Cardiac muscle cell (in vitro differentiated cells and primary cell): Measurements from ENCODE around the gene ALKBH2. TPM values are rescaled to one million over a fixed set of nuclear protein-coding genes. Genes with fewer than 3 reads are reported as not detected.
A peak's percentile ranks its signal among the peaks of the same experiment; 100 is the strongest.

Experiments
- DNase-seq, 2 donors: peaks; one replicate each; pipeline versions ENCODE4 v3.0.0 to v3.0.0-alpha.2; 2010 to 2017; ENCODE audit warnings: low read depth in 1 of 2, low spot score in 1 of 2
- H3K27ac ChIP-seq: fragments of 200-600 bp; sonication (generic); 2 replicates; pipeline ENCODE4 v1.5.1; 2016
- H3K27me3 ChIP-seq: fragments of 200-600 bp; sonication (generic); 2 replicates; pipeline ENCODE4 v1.6.0; 2016; ENCODE audit warnings: control low read depth
- H3K36me3 ChIP-seq: fragments of 200-600 bp; sonication (generic); 2 replicates; pipeline ENCODE4 v1.5.1; 2016; ENCODE audit warnings: control low read depth
- H3K4me1 ChIP-seq: fragments of 200-600 bp; sonication (generic); 2 replicates; pipeline ENCODE4 v1.8.1; 2017; ENCODE audit warnings: low read depth, mild to moderate bottlenecking, mixed run types
- H3K4me3 ChIP-seq: fragments of 200-600 bp; sonication (generic); 2 replicates; pipeline ENCODE4 v1.5.1; 2016; ENCODE audit warnings: mild to moderate bottlenecking
- H3K9me3 ChIP-seq: fragments of 200-600 bp; sonication (generic); 2 replicates; pipeline ENCODE4 v1.5.1; 2017; ENCODE audit warnings: low read depth, mild to moderate bottlenecking, control low read depth
- CTCF ChIP-seq: IDR thresholded peaks from 2 replicates; pipeline ENCODE4 v1.5.1; 2012; ENCODE audit warnings: low read depth, mild to moderate bottlenecking, low read length
- polyA plus RNA-seq: library from polyadenylated mRNA; unstranded; fragments of >200 nt; fragmentation: Nextera tagmentation; extraction: Ambion mirVana; gene quantifications from 2 replicates; pipeline ENCODE4 v1.2.1, GENCODE V29; 2016
- total RNA-seq: library from RNA; depleted of rRNA; stranded (reverse); fragments of >200 nt; gene quantifications from 2 replicates; pipeline ENCODE4 v1.2.3, GENCODE V29; 2016

The ALKBH2 gene
- total and polyA plus RNA-seq, 2 experiments from 2014 or later, result 32.7 to 46.6 TPM

DNA sequence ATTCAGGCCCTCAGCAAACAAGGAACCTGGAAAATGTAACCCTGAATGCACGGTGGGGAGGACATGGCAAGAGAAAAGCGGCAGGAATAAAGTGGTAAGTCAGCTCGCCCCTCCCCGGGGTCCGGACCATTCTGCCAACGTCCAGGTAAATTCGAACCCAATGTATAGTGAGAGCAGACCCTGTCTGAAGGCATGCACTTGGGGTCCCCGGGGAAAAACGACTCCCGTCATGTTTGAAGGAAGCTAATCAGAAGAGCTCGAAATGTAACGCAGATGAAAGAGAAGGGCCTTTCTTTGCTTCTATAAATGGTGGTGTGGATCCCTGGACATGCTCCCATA lies 23.3 kb upstream of the ALKBH2 start:
- no peak for DNase-seq
- Histone ChIP-seq H3K27ac (peak overlapping the region; percentile 97), H3K9me3 (no peaks in the 10 kb centered on the region), H3K27me3 (no peaks in the 10 kb centered on the region), H3K36me3 (no peaks in the 10 kb centered on the region), H3K4me1 (peaks cover 73% of the 10 kb centered on the region), H3K4me3 (peak overlapping the region; percentile 14)
- TF ChIP-seq CTCF, result no peak

GRCh38 chr12:109115758-109116610 lies 22.7 kb upstream of the ALKBH2 start, which contains the start of gene ACACB:
Gene ACACB, plus strand, starts transcription at chr12:109116587. Its CDS starts 22,819 bp downstream, at chr12:109139406.
- DNase-seq, result peak; percentile 44 to 87
- no peak for TF ChIP-seq CTCF
- H3K27ac ChIP-seq, result peak within 1 kb of the TSS; percentile 97
- H3K4me1 ChIP-seq, result peaks cover 73% of the 10 kb centered on the region
- no peaks in the 10 kb centered on the region for H3K36me3 ChIP-seq
- H3K4me3 ChIP-seq, result peak within 1 kb of the TSS; percentile 14
- no peaks in the 10 kb centered on the region for H3K9me3 ChIP-seq
- H3K27me3 ChIP-seq, result no peaks in the 10 kb centered on the region

- DNase-seq, result no peak
- Histone ChIP-seq H3K9me3 (no peaks in the 10 kb centered on the region), H3K27ac (peak overlapping the region; percentile 97), H3K4me1 (peaks cover 77% of the 10 kb centered on the region), H3K4me3 (peak overlapping the region; percentile 3), H3K36me3 (no peaks in the 10 kb centered on the region), H3K27me3 (no peaks in the 10 kb centered on the region)
- TF ChIP-seq CTCF, result no peak
These were observed 22.1 kb upstream of the ALKBH2 start for GRCh38 chr12:109115404-109115757.

GRCh38 chr12:109114644-109115043 lies 21.4 kb upstream of the ALKBH2 start:
- Histone ChIP-seq H3K36me3 (no peaks in the 10 kb centered on the region), H3K9me3 (no peaks in the 10 kb centered on the region), H3K4me1 (peaks cover 80% of the 10 kb centered on the region), H3K27me3 (no peaks in the 10 kb centered on the region), H3K4me3 (peak overlapping the region; percentile 3), H3K27ac (peak overlapping the region; percentile 97)
- DNase-seq, result no peak
- no peak for TF ChIP-seq CTCF

DNA sequence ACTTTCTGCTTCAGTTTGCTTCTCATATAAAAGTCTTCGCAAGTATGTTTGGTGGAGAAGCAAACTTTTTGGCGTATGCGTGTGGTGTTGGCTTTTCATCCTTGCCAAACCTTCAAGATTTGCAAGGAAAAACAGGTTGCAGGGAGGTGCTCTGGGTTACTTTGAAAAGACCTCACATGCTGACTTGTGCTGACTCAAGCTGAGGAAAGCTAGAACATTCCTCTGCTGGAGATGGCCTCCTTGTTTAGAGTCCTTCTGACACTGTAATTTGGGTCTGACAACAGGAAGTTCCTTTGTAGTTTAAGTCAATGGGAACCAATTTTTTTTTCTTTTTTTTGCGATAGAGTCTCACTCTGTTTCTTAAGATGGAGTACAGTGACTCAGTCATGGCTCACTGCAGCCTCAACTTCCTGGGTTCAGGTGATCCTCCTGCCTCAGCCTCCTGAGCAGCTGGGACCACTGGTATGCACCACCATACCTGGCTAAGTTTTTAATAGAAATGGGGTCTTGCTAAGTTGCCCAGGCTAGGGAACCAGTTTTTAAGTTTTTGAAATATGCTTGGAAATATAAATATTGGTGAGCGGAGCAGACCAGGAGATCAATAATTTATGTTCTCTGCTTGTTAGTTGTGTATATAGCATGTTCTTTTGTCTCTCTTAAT lies 20.5 kb upstream of the ALKBH2 start:
- no peaks in the 10 kb centered on the region for H3K27me3 ChIP-seq
- DNase-seq, result no peak
- peaks cover 4% of the 10 kb centered on the region for H3K36me3 ChIP-seq
- H3K9me3 ChIP-seq, result no peaks in the 10 kb centered on the region
- peak overlapping the region; percentile 97 for H3K27ac ChIP-seq
- peaks cover 74% of the 10 kb centered on the region for H3K4me1 ChIP-seq
- H3K4me3 ChIP-seq, result peak overlapping the region; percentile 14
- no peak for TF ChIP-seq CTCF
